ENCODE results near the gene REM1.

The REM1 gene

GRCh38 chr20:31473331-31474096 lies 1.6 kb upstream of the REM1 start:
- POLR2A ChIA-PET, result no interaction called here

GRCh38 chr20:31474097-31474436 lies 1.0 kb upstream of the REM1 start:
- no peak overlapping the region for H3K27ac ChIP-seq (ENCODE audit: insufficient read depth in 1 of 2, low read depth in 1 of 2, low read length in 2 of 2, poor library complexity in 1 of 2, severe bottlenecking in 2 of 2)
- H3K4me1 ChIP-seq (ENCODE audit: control extremely low read depth in 1 of 4, control insufficient read depth in 4 of 4, insufficient read depth in 4 of 4, low read length in 3 of 4), result peaks cover 0 to 15% (median 7%) of the 10 kb centered on the region in 4 experiments
- H3K4me3 ChIP-seq (ENCODE audit: control insufficient read depth in 1 of 7, extremely low read depth in 1 of 7, insufficient read depth in 4 of 7, low read depth in 2 of 7, low read length in 6 of 7), result no peak overlapping the region
- ChIA-PET POLR2A (no interaction called here), CTCF (interaction anchor here (1.1 to 3.1 kb wide), 3 partner anchors 14 to 28 kb away, joined by 5 to 21 read pairs (median 8); no protein-coding TSS in a partner anchor)
- H3K9me3 ChIP-seq (ENCODE audit: control extremely low read depth in 1 of 5, control insufficient read depth in 4 of 5, insufficient read depth in 2 of 5, low read depth in 1 of 5, low read length in 4 of 5), result no peaks in the 10 kb centered on the region
- no peaks in the 10 kb centered on the region for H3K36me3 ChIP-seq (ENCODE audit: control insufficient read depth in 4 of 4, insufficient read depth in 4 of 4, low read length in 3 of 4)
- DNase-seq, result no peak
- 58% methylated on average over 2 of the region's 2 CpGs for WGBS (ENCODE audit: insufficient coverage)
- H3K27me3 ChIP-seq (replicated peaks in 2 of 5; ENCODE audit: control insufficient read depth in 4 of 5, insufficient read depth in 5 of 5, low read length in 4 of 5), result peaks cover 0 to 39% (median 19%) of the 10 kb centered on the region in 5 experiments

More at GRCh38 chr20:31473331-31474096, 1.6 kb upstream of the REM1 start:
- no peaks in the 10 kb centered on the region for H3K36me3 ChIP-seq (ENCODE audit: control insufficient read depth in 4 of 4, insufficient read depth in 4 of 4, low read length in 3 of 4)
- H3K9me3 ChIP-seq (ENCODE audit: control extremely low read depth in 1 of 5, control insufficient read depth in 4 of 5, insufficient read depth in 2 of 5, low read depth in 1 of 5, low read length in 4 of 5), result no peaks in the 10 kb centered on the region
- no peak overlapping the region for H3K27ac ChIP-seq (ENCODE audit: insufficient read depth in 1 of 2, low read depth in 1 of 2, low read length in 2 of 2, poor library complexity in 1 of 2, severe bottlenecking in 2 of 2)
- H3K27me3 ChIP-seq (replicated peaks in 2 of 5; ENCODE audit: control insufficient read depth in 4 of 5, insufficient read depth in 5 of 5, low read length in 4 of 5), result peaks cover 0 to 39% (median 19%) of the 10 kb centered on the region in 5 experiments
- H3K4me1 ChIP-seq (ENCODE audit: control extremely low read depth in 1 of 4, control insufficient read depth in 4 of 4, insufficient read depth in 4 of 4, low read length in 3 of 4), result peaks cover 0 to 15% (median 7%) of the 10 kb centered on the region in 4 experiments
- 91% methylated on average over 4 of the region's 5 CpGs for WGBS (ENCODE audit: insufficient coverage)
- no peak overlapping the region for H3K4me3 ChIP-seq (ENCODE audit: control insufficient read depth in 1 of 7, extremely low read depth in 1 of 7, insufficient read depth in 4 of 7, low read depth in 2 of 7, low read length in 6 of 7)
- DNase-seq, result no peak
- CTCF ChIA-PET, result interaction anchor here (0.8 to 3.1 kb wide), 4 partner anchors 13 to 30 kb away, joined by 4 to 21 read pairs (median 6); no protein-coding TSS in a partner anchor

GRCh38 chr20:31475472-31476293 lies 595 bp downstream of the REM1 start:
- H3K4me3 ChIP-seq (ENCODE audit: control insufficient read depth in 1 of 7, extremely low read depth in 1 of 7, insufficient read depth in 4 of 7, low read depth in 2 of 7, low read length in 6 of 7), result peak overlapping the region in 5 of 7 experiments; percentile 43 to 79 (median 54)
- POLR2A ChIA-PET, result no interaction called here
- peak in 2 of 3 donors; percentile 12 to 13 for DNase-seq
- H3K36me3 ChIP-seq (ENCODE audit: control insufficient read depth in 4 of 4, insufficient read depth in 4 of 4, low read length in 3 of 4), result no peaks in the 10 kb centered on the region
- peaks cover 0 to 15% (median 7%) of the 10 kb centered on the region in 4 experiments for H3K4me1 ChIP-seq (ENCODE audit: control extremely low read depth in 1 of 4, control insufficient read depth in 4 of 4, insufficient read depth in 4 of 4, low read length in 3 of 4)
- no peak overlapping the region for H3K27ac ChIP-seq (ENCODE audit: insufficient read depth in 1 of 2, low read depth in 1 of 2, low read length in 2 of 2, poor library complexity in 1 of 2, severe bottlenecking in 2 of 2)
- H3K9me3 ChIP-seq (ENCODE audit: control extremely low read depth in 1 of 5, control insufficient read depth in 4 of 5, insufficient read depth in 2 of 5, low read depth in 1 of 5, low read length in 4 of 5), result no peaks in the 10 kb centered on the region
- CTCF ChIA-PET, result interaction anchor here (1.4 to 3.1 kb wide), 3 partner anchors 12 to 26 kb away, joined by 3 to 21 read pairs (median 8); no protein-coding TSS in a partner anchor
- WGBS (ENCODE audit: insufficient coverage), result 6% methylated on average over 19 of the region's 29 CpGs
- H3K27me3 ChIP-seq (replicated peaks in 2 of 5; ENCODE audit: control insufficient read depth in 4 of 5, insufficient read depth in 5 of 5, low read length in 4 of 5), result peaks cover 0 to 39% (median 19%) of the 10 kb centered on the region in 5 experiments

- H3K4me3 ChIP-seq (ENCODE audit: control insufficient read depth in 1 of 7, extremely low read depth in 1 of 7, insufficient read depth in 4 of 7, low read depth in 2 of 7, low read length in 6 of 7), result no peak overlapping the region
- ChIA-PET POLR2A (no interaction called here), CTCF (interaction anchor here (3.1 kb wide), 1 partner anchor 26 kb away, joined by 21 read pairs; no protein-coding TSS in a partner anchor)
These were observed 1.2 kb downstream of the REM1 start for GRCh38 chr20:31476294-31476585.

GRCh38 chr20:31476643-31477215 lies 1.6 kb downstream of the REM1 start:
- no peak for DNase-seq
- Histone ChIP-seq H3K36me3 (ENCODE audit: control insufficient read depth in 4 of 4, insufficient read depth in 4 of 4, low read length in 3 of 4) (no peaks in the 10 kb centered on the region), H3K4me1 (ENCODE audit: control extremely low read depth in 1 of 4, control insufficient read depth in 4 of 4, insufficient read depth in 4 of 4, low read length in 3 of 4) (peaks cover 0 to 15% (median 7%) of the 10 kb centered on the region in 4 experiments), H3K9me3 (ENCODE audit: control extremely low read depth in 1 of 5, control insufficient read depth in 4 of 5, insufficient read depth in 2 of 5, low read depth in 1 of 5, low read length in 4 of 5) (no peaks in the 10 kb centered on the region), H3K27ac (ENCODE audit: insufficient read depth in 1 of 2, low read depth in 1 of 2, low read length in 2 of 2, poor library complexity in 1 of 2, severe bottlenecking in 2 of 2) (no peak overlapping the region), H3K4me3 (ENCODE audit: control insufficient read depth in 1 of 7, extremely low read depth in 1 of 7, insufficient read depth in 4 of 7, low read depth in 2 of 7, low read length in 6 of 7) (no peak overlapping the region), H3K27me3 (replicated peaks in 2 of 5; ENCODE audit: control insufficient read depth in 4 of 5, insufficient read depth in 5 of 5, low read length in 4 of 5) (peaks cover 0 to 39% (median 19%) of the 10 kb centered on the region in 5 experiments)
- ChIA-PET CTCF (interaction anchor here (0.6 to 3.2 kb wide), 4 partner anchors 17 to 25 kb away, joined by 3 to 21 read pairs (median 7); no protein-coding TSS in a partner anchor), POLR2A (no interaction called here)
- WGBS (ENCODE audit: insufficient coverage), result 90% methylated on average over 5 of the region's 6 CpGs

More at GRCh38 chr20:31476294-31476585, 1.2 kb downstream of the REM1 start:
- Histone ChIP-seq H3K9me3 (ENCODE audit: control extremely low read depth in 1 of 5, control insufficient read depth in 4 of 5, insufficient read depth in 2 of 5, low read depth in 1 of 5, low read length in 4 of 5) (no peaks in the 10 kb centered on the region), H3K4me1 (ENCODE audit: control extremely low read depth in 1 of 4, control insufficient read depth in 4 of 4, insufficient read depth in 4 of 4, low read length in 3 of 4) (peaks cover 0 to 15% (median 7%) of the 10 kb centered on the region in 4 experiments), H3K36me3 (ENCODE audit: control insufficient read depth in 4 of 4, insufficient read depth in 4 of 4, low read length in 3 of 4) (no peaks in the 10 kb centered on the region), H3K27me3 (replicated peaks in 2 of 5; ENCODE audit: control insufficient read depth in 4 of 5, insufficient read depth in 5 of 5, low read length in 4 of 5) (peaks cover 0 to 39% (median 19%) of the 10 kb centered on the region in 5 experiments), H3K27ac (ENCODE audit: insufficient read depth in 1 of 2, low read depth in 1 of 2, low read length in 2 of 2, poor library complexity in 1 of 2, severe bottlenecking in 2 of 2) (no peak overlapping the region)
- no peak for DNase-seq
- 88% methylated on average over 3 of the region's 6 CpGs for WGBS (ENCODE audit: insufficient coverage)

GRCh38 chr20:31484001-31484400 lies 8.9 kb downstream of the REM1 start:
- ChIA-PET POLR2A (no interaction called here), CTCF (interaction anchor here (13.7 kb wide), 1 partner anchor 18 kb away, joined by 99 read pairs; no protein-coding TSS in a partner anchor)
- Histone ChIP-seq H3K4me3 (ENCODE audit: control insufficient read depth in 1 of 7, extremely low read depth in 1 of 7, insufficient read depth in 4 of 7, low read depth in 2 of 7, low read length in 6 of 7) (no peak overlapping the region), H3K9me3 (ENCODE audit: control extremely low read depth in 1 of 5, control insufficient read depth in 4 of 5, insufficient read depth in 2 of 5, low read depth in 1 of 5, low read length in 4 of 5) (peaks cover 0 to 4% (median 0%) of the 10 kb centered on the region in 5 experiments), H3K27me3 (replicated peaks in 2 of 5; ENCODE audit: control insufficient read depth in 4 of 5, insufficient read depth in 5 of 5, low read length in 4 of 5) (peaks cover 0 to 18% (median 0%) of the 10 kb centered on the region in 5 experiments), H3K4me1 (ENCODE audit: control extremely low read depth in 1 of 4, control insufficient read depth in 4 of 4, insufficient read depth in 4 of 4, low read length in 3 of 4) (peaks cover 0 to 31% (median 9%) of the 10 kb centered on the region in 4 experiments), H3K36me3 (ENCODE audit: control insufficient read depth in 4 of 4, insufficient read depth in 4 of 4, low read length in 3 of 4) (no peaks in the 10 kb centered on the region), H3K27ac (ENCODE audit: insufficient read depth in 1 of 2, low read depth in 1 of 2, low read length in 2 of 2, poor library complexity in 1 of 2, severe bottlenecking in 2 of 2) (no peak overlapping the region)
- WGBS (ENCODE audit: insufficient coverage), result 71% methylated on average over 36 of the region's 36 CpGs
- peak in 2 of 3 donors; percentile 32 to 51 for DNase-seq
